WTC11 (cell line): ENCODE measurements around the gene PUDP. TPM values are rescaled to one million over a fixed set of nuclear protein-coding genes. Genes with fewer than 3 reads are reported as not detected.

Experiments used
- ATAC-seq: fragments of 200-7000 bp; cut with Tn5 transposase; 2 replicates; pipeline ENCODE4 v1.10.0; 2021; ENCODE audit warnings: mild to moderate bottlenecking, moderate library complexity
- CTCF ChIA-PET: fragments of 300-600 bp; sonication (Branson Sonifier 250); formaldehyde crosslinking; loops from one replicate; lab custom pipeline; 2021; ENCODE audit warnings: antibody characterized with exemption; lab: Charles Lee
- POLR2A ChIA-PET: fragments of 350-600 bp; sonication (Branson Sonifier 250); formaldehyde crosslinking; loops from one replicate; lab custom pipeline; 2021; ENCODE audit warnings: antibody characterized with exemption; lab: Charles Lee
- DNase-seq: peaks from one replicate; pipeline ENCODE4 v3.0.0; 2021; ENCODE audit warnings: low spot score
- H3K27ac Mint-ChIP-seq: 2 replicates; pipeline ENCODE4 v1.8.0; 2021; ENCODE audit warnings: mixed read lengths
- H3K27me3 Mint-ChIP-seq: 2 replicates; pipeline ENCODE4 v1.8.0; 2021; ENCODE audit warnings: low read depth, mild to moderate bottlenecking, moderate library complexity, mixed read lengths
- H3K36me3 Mint-ChIP-seq: 2 replicates; pipeline ENCODE4 v1.8.0; 2021; ENCODE audit warnings: mixed read lengths
- H3K4me1 Mint-ChIP-seq: 2 replicates; pipeline ENCODE4 v1.8.0; 2022; ENCODE audit warnings: mixed read lengths
- H3K4me3 Mint-ChIP-seq: 2 replicates; pipeline ENCODE4 v1.8.0; 2021; ENCODE audit warnings: mild to moderate bottlenecking, moderate library complexity, mixed read lengths
- H3K9me3 Mint-ChIP-seq: 2 replicates; pipeline ENCODE4 v1.8.0; 2021; ENCODE audit warnings: mixed read lengths
- E2F1 ChIP-seq: sonication (generic); formaldehyde crosslinking; IDR thresholded peaks from 2 replicates; pipeline ENCODE4 v1.8.0; 2022; ENCODE audit warnings: mild to moderate bottlenecking, missing genetic modification reagents
- FOXK1 ChIP-seq: sonication (generic); formaldehyde crosslinking; IDR thresholded peaks from 2 replicates; pipeline ENCODE4 v1.8.0; 2022; ENCODE audit warnings: mild to moderate bottlenecking, moderate library complexity, missing genetic modification reagents
- GTF2I ChIP-seq: fragments of 250-450 bp; sonication (Bioruptor Pico); conservative IDR thresholded peaks from 2 replicates; pipeline ENCODE4 v1.4.0; 2021; ENCODE audit warnings: mild to moderate bottlenecking
- HMGA2 ChIP-seq: fragments of 250-450 bp; sonication (Bioruptor Pico); IDR thresholded peaks from 2 replicates; pipeline ENCODE4 v1.4.0; 2021; ENCODE audit warnings: mild to moderate bottlenecking, moderate library complexity
- KAT7 ChIP-seq: sonication (generic); formaldehyde crosslinking; IDR thresholded peaks from 2 replicates; pipeline ENCODE4 v1.8.1; 2023; ENCODE audit warnings: missing genetic modification reagents, mild to moderate bottlenecking, borderline replicate concordance
- MAX ChIP-seq: sonication (generic); formaldehyde crosslinking; IDR thresholded peaks from 2 replicates; pipeline ENCODE4 v1.8.0; 2022; ENCODE audit warnings: mild to moderate bottlenecking, missing genetic modification reagents
- MLX ChIP-seq: sonication (generic); formaldehyde crosslinking; IDR thresholded peaks from 2 replicates; pipeline ENCODE4 v1.8.1; 2023; ENCODE audit warnings: mild to moderate bottlenecking, missing genetic modification reagents, moderate library complexity
- NFATC4 ChIP-seq: fragments of 250-450 bp; sonication (Bioruptor Pico); IDR thresholded peaks from 2 replicates; pipeline ENCODE4 v1.9.0; 2021; ENCODE audit warnings: mild to moderate bottlenecking
- NFE2L1 ChIP-seq: sonication (generic); formaldehyde crosslinking; IDR thresholded peaks from 2 replicates; pipeline ENCODE4 v1.8.1; 2023; ENCODE audit warnings: missing genetic modification reagents
- PRDM15 ChIP-seq: sonication (generic); formaldehyde crosslinking; IDR thresholded peaks from 2 replicates; pipeline ENCODE4 v1.8.0; 2022; ENCODE audit warnings: missing genetic modification reagents
- PRRX2 ChIP-seq: fragments of 250-450 bp; sonication (Bioruptor Pico); IDR thresholded peaks from 2 replicates; pipeline ENCODE4 v1.8.0; 2021; ENCODE audit warnings: mild to moderate bottlenecking
- SOX15 ChIP-seq: fragments of 250-450 bp; sonication (Bioruptor Pico); IDR thresholded peaks from 2 replicates; pipeline ENCODE4 v1.9.0; 2021; ENCODE audit warnings: mild to moderate bottlenecking
- SP1 ChIP-seq: sonication (generic); formaldehyde crosslinking; conservative IDR thresholded peaks from 2 replicates; pipeline ENCODE4 v1.8.1; 2022; ENCODE audit warnings: missing genetic modification reagents
- TCF7 ChIP-seq: sonication (generic); formaldehyde crosslinking; IDR thresholded peaks from 2 replicates; pipeline ENCODE4 v1.8.0; 2022; ENCODE audit warnings: mild to moderate bottlenecking, low read depth, missing genetic modification reagents, moderate library complexity
- ZBTB21 ChIP-seq: sonication (generic); formaldehyde crosslinking; IDR thresholded peaks from 2 replicates; pipeline ENCODE4 v1.8.1; 2023; ENCODE audit warnings: mild to moderate bottlenecking, missing genetic modification reagents, borderline replicate concordance
- ZNF232 ChIP-seq: sonication (generic); formaldehyde crosslinking; IDR thresholded peaks from 2 replicates; pipeline ENCODE4 v1.8.0; 2022; ENCODE audit warnings: mild to moderate bottlenecking, missing genetic modification reagents
- ZNF317 ChIP-seq: sonication (generic); formaldehyde crosslinking; IDR thresholded peaks from 2 replicates; pipeline ENCODE4 v1.8.1; 2023; ENCODE audit warnings: low read depth, mild to moderate bottlenecking, moderate library complexity, missing genetic modification reagents, borderline replicate concordance
- ZNF425 ChIP-seq: fragments of 250-450 bp; sonication (Bioruptor Pico); conservative IDR thresholded peaks from 2 replicates; pipeline ENCODE4 v1.9.0; 2021; ENCODE audit warnings: mild to moderate bottlenecking
- ZNF532 ChIP-seq: fragments of 250-450 bp; sonication (Bioruptor Pico); IDR thresholded peaks from 2 replicates; pipeline ENCODE4 v1.9.0; 2021; ENCODE audit warnings: mild to moderate bottlenecking, borderline replicate concordance
- total RNA-seq: library from RNA; stranded (reverse); gene quantifications from 3 replicates; pipeline ENCODE4 v1.2.3, GENCODE V29; 2021

PUDP gene
- total RNA-seq, 1 experiment from 2014 or later, result 20.8 TPM

GRCh38 chrX:7076245-7076661, 71.7 kb downstream of the PUDP start (continued):
- TF ChIP-seq MLX (CRISPR knock-in tag), result no peak

GRCh38 chrX:7074908-7075204, 73.1 kb downstream of the PUDP start:
- Mint-ChIP-seq H3K4me1 (peaks cover 11% of the 10 kb centered on the region), H3K27me3 (no peaks in the 10 kb centered on the region), H3K36me3 (no peaks in the 10 kb centered on the region), H3K9me3 (no peaks in the 10 kb centered on the region), H3K4me3 (no peak overlapping the region), H3K27ac (no peak overlapping the region)
- CTCF ChIA-PET, result no interaction called here
- ATAC-seq (no peak), DNase-seq (no peak)
- POLR2A ChIA-PET, result no interaction called here
- no peak for TF ChIP-seq ZBTB21
- no peak for TF ChIP-seq NFATC4 (CRISPR knock-in tag)
- no peak for TF ChIP-seq PRDM15 (CRISPR knock-in tag)
- no peak for TF ChIP-seq ZNF532 (CRISPR knock-in tag)
- TF ChIP-seq E2F1 (CRISPR knock-in tag), result no peak
- TF ChIP-seq TCF7 (CRISPR knock-in tag), result no peak
- TF ChIP-seq SP1 (CRISPR knock-in tag), result no peak
- no peak for TF ChIP-seq ZNF232 (CRISPR knock-in tag)
- TF ChIP-seq KAT7 (CRISPR knock-in tag), result no peak

- no peak for ATAC-seq
- ChIA-PET POLR2A (no interaction called here), CTCF (no interaction called here)
- Mint-ChIP-seq H3K9me3 (no peaks in the 10 kb centered on the region), H3K4me1 (peaks cover 9% of the 10 kb centered on the region), H3K4me3 (no peak overlapping the region), H3K27me3 (no peaks in the 10 kb centered on the region), H3K36me3 (no peaks in the 10 kb centered on the region), H3K27ac (no peak overlapping the region)
- DNase-seq, result no peak
- TF ChIP-seq GTF2I (CRISPR knock-in tag), result no peak
- TF ChIP-seq SOX15 (CRISPR knock-in tag), result no peak
- no peak for TF ChIP-seq ZNF425 (CRISPR knock-in tag)
- no peak for TF ChIP-seq MAX (CRISPR knock-in tag)
- TF ChIP-seq HMGA2 (CRISPR knock-in tag), result no peak
- no peak for TF ChIP-seq MLX (CRISPR knock-in tag)
- TF ChIP-seq ZNF317 (CRISPR knock-in tag), result no peak
- no peak for TF ChIP-seq PRRX2 (CRISPR knock-in tag)
- TF ChIP-seq NFE2L1 (CRISPR knock-in tag), result no peak
- TF ChIP-seq FOXK1 (CRISPR knock-in tag), result no peak
- TF ChIP-seq E2F1 (CRISPR knock-in tag), result no peak
Measured at GRCh38 chrX:7074148-7074907, 73.6 kb downstream of the PUDP start.
